BE2C (cell line): ENCODE data around the gene GPR162.
A peak's percentile ranks its signal among the peaks of the same experiment; 100 is the strongest.

Experiments
- DNase-seq: peaks from one replicate; pipeline ENCODE4 v3.0.0-alpha.2; 2020
- H3K27me3 ChIP-seq: fragments of 250-450 bp; sonication (Bioruptor Pico); 2 replicates; pipeline ENCODE4 v1.5.1; 2020; ENCODE audit warnings: mild to moderate bottlenecking
- H3K36me3 ChIP-seq: fragments of 250-450 bp; sonication (Bioruptor Pico); 2 replicates; pipeline ENCODE4 v1.5.1; 2020; ENCODE audit warnings: mild to moderate bottlenecking
- H3K4me1 ChIP-seq: fragments of 250-450 bp; sonication (Bioruptor Pico); 2 replicates; pipeline ENCODE4 v1.5.1; 2020
- H3K4me3 ChIP-seq: 2 replicates; pipeline ENCODE4 v1.5.1; 2011; ENCODE audit warnings: low read depth, low read length
- H3K9me3 ChIP-seq: fragments of 250-450 bp; sonication (Bioruptor Pico); 2 replicates; pipeline ENCODE4 v1.5.1; 2020
- TF ChIP-seq, protein P1 (sequence below): IDR thresholded peaks from 2 replicates; pipeline ENCODE4 v1.5.1; 2012; ENCODE audit warnings: mild to moderate bottlenecking, low read depth, low read length

GPR162 gene

DNA sequence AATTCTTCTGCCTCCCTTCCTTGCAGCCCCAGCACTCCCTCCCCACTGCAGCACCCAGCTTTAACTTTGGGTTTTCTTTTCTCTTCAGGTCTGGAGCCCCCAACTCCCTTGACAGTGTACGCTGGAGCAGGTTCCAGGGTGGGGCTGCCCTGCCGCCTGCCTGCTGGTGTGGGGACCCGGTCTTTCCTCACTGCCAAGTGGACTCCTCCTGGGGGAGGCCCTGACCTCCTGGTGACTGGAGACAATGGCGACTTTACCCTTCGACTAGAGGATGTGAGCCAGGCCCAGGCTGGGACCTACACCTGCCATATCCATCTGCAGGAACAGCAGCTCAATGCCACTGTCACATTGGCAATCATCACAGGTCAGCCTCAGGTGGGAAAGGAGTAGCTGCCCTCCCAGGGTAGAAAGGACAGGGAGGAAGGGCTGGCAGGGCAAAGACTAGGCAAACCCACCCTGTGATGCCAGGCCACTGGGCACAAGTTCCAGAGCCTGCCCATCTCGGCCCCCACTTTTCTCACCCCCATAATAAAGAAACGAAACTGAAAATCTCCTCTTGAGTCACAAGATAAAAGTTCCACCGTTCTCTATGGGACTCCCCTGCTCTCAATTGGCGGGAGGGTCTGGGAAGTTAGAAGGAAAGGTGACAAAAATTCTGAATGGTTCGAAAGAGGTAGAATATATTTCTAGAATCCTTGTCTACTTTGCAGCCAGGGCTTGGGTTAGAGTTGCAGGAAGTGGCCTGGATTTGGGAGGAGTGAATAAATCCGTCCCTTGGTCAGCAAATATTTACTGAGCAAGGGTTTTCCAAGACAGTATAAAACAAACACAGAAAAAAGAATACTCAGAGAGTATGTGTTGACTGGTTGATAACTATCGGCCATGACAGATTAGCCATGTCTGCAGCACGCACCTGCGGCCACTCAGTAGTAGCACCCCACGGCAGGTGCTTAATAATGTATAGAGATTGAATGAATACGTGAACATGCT lies 46.1 kb upstream of the GPR162 start:
- DNase-seq: no peak
- no peaks in the 10 kb centered on the region for H3K27me3 ChIP-seq
- TF ChIP-seq, protein P1, sequence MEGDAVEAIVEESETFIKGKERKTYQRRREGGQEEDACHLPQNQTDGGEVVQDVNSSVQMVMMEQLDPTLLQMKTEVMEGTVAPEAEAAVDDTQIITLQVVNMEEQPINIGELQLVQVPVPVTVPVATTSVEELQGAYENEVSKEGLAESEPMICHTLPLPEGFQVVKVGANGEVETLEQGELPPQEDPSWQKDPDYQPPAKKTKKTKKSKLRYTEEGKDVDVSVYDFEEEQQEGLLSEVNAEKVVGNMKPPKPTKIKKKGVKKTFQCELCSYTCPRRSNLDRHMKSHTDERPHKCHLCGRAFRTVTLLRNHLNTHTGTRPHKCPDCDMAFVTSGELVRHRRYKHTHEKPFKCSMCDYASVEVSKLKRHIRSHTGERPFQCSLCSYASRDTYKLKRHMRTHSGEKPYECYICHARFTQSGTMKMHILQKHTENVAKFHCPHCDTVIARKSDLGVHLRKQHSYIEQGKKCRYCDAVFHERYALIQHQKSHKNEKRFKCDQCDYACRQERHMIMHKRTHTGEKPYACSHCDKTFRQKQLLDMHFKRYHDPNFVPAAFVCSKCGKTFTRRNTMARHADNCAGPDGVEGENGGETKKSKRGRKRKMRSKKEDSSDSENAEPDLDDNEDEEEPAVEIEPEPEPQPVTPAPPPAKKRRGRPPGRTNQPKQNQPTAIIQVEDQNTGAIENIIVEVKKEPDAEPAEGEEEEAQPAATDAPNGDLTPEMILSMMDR: no peak
- no peak overlapping the region for H3K4me3 ChIP-seq
- peaks cover 13% of the 10 kb centered on the region for H3K36me3 ChIP-seq
- H3K9me3 ChIP-seq: no peaks in the 10 kb centered on the region
- peaks cover 16% of the 10 kb centered on the region for H3K4me1 ChIP-seq

- TF ChIP-seq, protein P1: no peak
- no peak for DNase-seq
- Histone ChIP-seq H3K4me1 (peaks cover 5% of the 10 kb centered on the region; the same call in 1 of the 2 replicates), H3K4me3 (no peak overlapping the region), H3K36me3 (no peaks in the 10 kb centered on the region), H3K27me3 (no peaks in the 10 kb centered on the region), H3K9me3 (no peaks in the 10 kb centered on the region)
These were observed 44.2 kb upstream of the GPR162 start for GRCh38 chr12:6777386-6777785.

- H3K27me3 ChIP-seq: no peaks in the 10 kb centered on the region
- TF ChIP-seq, protein P1: no peak
- H3K36me3 ChIP-seq: no peaks in the 10 kb centered on the region
- peak overlapping the region; percentile 46 for H3K4me3 ChIP-seq
- peaks cover 5% of the 10 kb centered on the region; the same call in 1 of the 2 replicates for H3K4me1 ChIP-seq
- no peaks in the 10 kb centered on the region for H3K9me3 ChIP-seq
- DNase-seq: peak; percentile 63
These were observed 43.4 kb upstream of the GPR162 start for GRCh38 chr12:6778217-6778573.

DNA sequence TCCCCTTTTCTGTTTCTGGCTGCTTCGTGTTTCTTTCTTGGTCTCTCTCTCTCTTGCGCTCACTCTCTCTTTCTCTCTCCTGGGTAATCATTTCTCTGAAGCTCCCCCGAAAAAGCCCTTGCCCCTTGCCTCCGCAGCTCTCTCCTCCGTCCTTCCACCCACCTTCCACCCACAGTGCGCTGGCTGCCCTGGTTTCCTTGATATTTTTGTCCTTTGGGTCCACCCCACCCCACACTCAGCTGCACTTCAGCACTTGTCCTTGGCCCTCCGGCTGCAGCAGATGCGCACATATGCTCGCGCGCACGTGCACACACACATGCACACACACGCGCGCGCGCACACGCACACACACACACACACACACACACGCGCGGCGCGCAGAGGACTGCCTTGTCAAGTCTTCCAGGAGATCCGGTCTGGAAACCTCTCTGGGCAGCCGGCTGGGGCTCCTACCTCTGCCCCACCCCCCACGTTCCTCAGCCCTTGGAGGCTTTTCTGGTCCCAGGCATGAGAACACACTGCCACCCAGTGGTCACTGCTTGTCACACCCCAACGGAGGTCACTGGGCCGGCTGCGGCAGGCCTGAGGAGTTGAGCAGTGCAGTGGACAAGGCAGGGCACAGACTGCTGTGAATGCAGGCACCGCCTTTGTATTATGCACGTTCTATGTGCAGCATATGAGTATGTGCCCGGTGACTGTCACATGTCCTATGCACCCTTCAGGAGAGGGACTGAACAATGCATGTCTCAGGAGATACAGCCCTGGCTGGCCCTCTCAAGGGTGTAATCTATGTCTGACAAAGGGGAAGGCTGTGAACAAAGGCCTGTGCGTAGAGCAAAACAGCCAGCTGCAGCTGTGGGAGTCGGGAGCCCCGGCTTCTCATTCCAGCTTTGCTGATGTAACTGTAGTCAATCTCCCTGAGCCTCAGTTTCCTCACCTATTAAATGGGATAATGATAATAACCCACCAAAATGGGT lies 42.8 kb upstream of the GPR162 start:
- TF ChIP-seq, protein P1: peak; percentile 95
- peak overlapping the region; percentile 46 for H3K4me3 ChIP-seq
- H3K4me1 ChIP-seq: peaks cover 5% of the 10 kb centered on the region; the same call in 1 of the 2 replicates
- no peaks in the 10 kb centered on the region for H3K36me3 ChIP-seq
- no peaks in the 10 kb centered on the region for H3K9me3 ChIP-seq
- H3K27me3 ChIP-seq: no peaks in the 10 kb centered on the region
- DNase-seq: peak; percentile 98

DNA sequence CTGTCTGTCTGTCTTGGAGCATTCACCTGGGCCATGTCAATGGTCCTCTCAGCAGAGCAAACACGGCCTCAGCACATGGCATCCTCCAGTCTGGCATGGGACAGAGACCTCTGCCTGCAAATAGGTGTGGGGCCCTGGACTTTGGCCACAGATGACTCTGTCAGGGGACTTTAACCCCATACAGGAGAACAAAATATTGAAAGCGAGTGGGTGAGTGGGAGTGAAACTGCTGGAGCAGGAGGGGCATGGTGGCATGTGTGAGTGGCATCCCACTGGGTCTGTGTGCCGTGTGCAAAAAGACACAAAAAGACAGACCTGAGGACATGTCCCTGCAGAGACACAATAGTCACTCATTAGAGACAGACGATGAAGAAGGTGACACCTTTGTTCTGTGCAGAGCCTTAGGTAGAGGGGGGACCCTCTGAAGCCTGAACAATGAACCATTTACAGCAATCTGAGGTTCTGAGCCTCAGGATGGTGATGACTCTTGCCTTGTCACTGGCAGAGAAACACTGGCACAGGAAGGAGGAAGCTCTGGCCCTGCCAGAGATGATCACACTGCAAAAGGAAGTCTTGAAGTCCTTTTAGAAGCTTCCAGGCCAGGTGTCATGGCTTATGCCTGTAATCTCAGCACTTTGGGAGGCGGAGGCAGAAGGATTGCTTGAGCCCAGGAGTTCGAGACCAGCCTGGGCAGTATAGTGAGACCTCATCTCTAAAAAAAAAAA lies 41.8 kb upstream of the GPR162 start:
- DNase-seq: no peak
- Histone ChIP-seq H3K4me1 (peaks cover 5% of the 10 kb centered on the region; the same call in 1 of the 2 replicates), H3K9me3 (no peaks in the 10 kb centered on the region), H3K27me3 (no peaks in the 10 kb centered on the region), H3K36me3 (no peaks in the 10 kb centered on the region), H3K4me3 (no peak overlapping the region)
- TF ChIP-seq, protein P1: no peak
